Activated CD4-positive, CD25-positive, alpha-beta regulatory T cell treated with anti-CD3 and anti-CD28 coated beads, Interleukin-2, amount 50 U/mL, for 24 hours (primary cell): Measurements from ENCODE around the gene SYCP2L.

Experiments used
- ATAC-seq, 2 donors: fragments of 150-1000 bp; cut with Tn5 transposase; one replicate each; pipeline ENCODE4 v1.10.0; 2021; ENCODE audit warnings: mild to moderate bottlenecking in 1 of 2, moderate library complexity in 1 of 2

Gene SYCP2L

GRCh38 chr6:11009353-11009752 lies 122.5 kb downstream of the SYCP2L start:
- no peak for ATAC-seq

- ATAC-seq, result no peak
Measured at GRCh38 chr6:11011787-11012234, 125.0 kb downstream of the SYCP2L start.

- no peak for ATAC-seq
Measured at GRCh38 chr6:11012295-11012754, 125.5 kb downstream of the SYCP2L start.

- no peak for ATAC-seq
Measured at GRCh38 chr6:11012976-11013720, 126.3 kb downstream of the SYCP2L start.

GRCh38 chr6:11013721-11014070 lies 126.8 kb downstream of the SYCP2L start:
- no peak for ATAC-seq

- ATAC-seq, result no peak
Measured at GRCh38 chr6:11015102-11015501, 128.2 kb downstream of the SYCP2L start.

GRCh38 chr6:11016452-11016851 lies 129.6 kb downstream of the SYCP2L start:
- ATAC-seq, result no peak

GRCh38 chr6:11017090-11017489 lies 130.2 kb downstream of the SYCP2L start:
- no peak for ATAC-seq

- no peak for ATAC-seq
Measured at GRCh38 chr6:11018225-11018624, 131.4 kb downstream of the SYCP2L start.

GRCh38 chr6:11021003-11021402 lies 134.2 kb downstream of the SYCP2L start:
- ATAC-seq, result no peak

GRCh38 chr6:11021714-11022113 lies 134.9 kb downstream of the SYCP2L start:
- no peak for ATAC-seq

GRCh38 chr6:11023032-11023431 lies 136.2 kb downstream of the SYCP2L start:
- no peak for ATAC-seq
